ENCODE measurements around the gene MYH15. TPM values are rescaled to one million over a fixed set of nuclear protein-coding genes. Genes with fewer than 3 reads are reported as not detected.

Gene MYH15
- total RNA-seq, 1 donor from 2014 or later = 0.05 TPM

GRCh38 chr3:108472001-108472591 is 38.3 kb downstream of the MYH15 start:
- H3K9me3 Mint-ChIP-seq (ENCODE audit: low read depth) = no peaks in the 10 kb centered on the region
- H3K4me1 Mint-ChIP-seq (ENCODE audit: low read depth) = peaks cover 17% of the 10 kb centered on the region
- H3K27me3 Mint-ChIP-seq (ENCODE audit: low read depth) = no peaks in the 10 kb centered on the region
- H3K4me3 Mint-ChIP-seq (ENCODE audit: unreplicated experiment) = no peak overlapping the region
- no peak for DNase-seq (ENCODE audit: low spot score)
- no peaks in the 10 kb centered on the region for H3K36me3 Mint-ChIP-seq (ENCODE audit: low read depth)
- TF ChIP-seq CTCF (IDR thresholded peaks at IDR 0.05) = no peak
- H3K27ac Mint-ChIP-seq (ENCODE audit: unreplicated experiment) = peak overlapping the region; percentile 1

GRCh38 chr3:108471426-108471825 is 39.0 kb downstream of the MYH15 start:
- no peak for DNase-seq (ENCODE audit: low spot score)
- Mint-ChIP-seq H3K27me3 (ENCODE audit: low read depth) (no peaks in the 10 kb centered on the region), H3K4me1 (ENCODE audit: low read depth) (peaks cover 17% of the 10 kb centered on the region), H3K9me3 (ENCODE audit: low read depth) (no peaks in the 10 kb centered on the region), H3K27ac (ENCODE audit: unreplicated experiment) (no peak overlapping the region), H3K36me3 (ENCODE audit: low read depth) (no peaks in the 10 kb centered on the region), H3K4me3 (ENCODE audit: unreplicated experiment) (no peak overlapping the region)
- no peak for TF ChIP-seq CTCF (IDR thresholded peaks at IDR 0.05)

GRCh38 chr3:108469126-108469525 is 41.3 kb downstream of the MYH15 start:
- DNase-seq (ENCODE audit: low spot score) = no peak
- Mint-ChIP-seq H3K9me3 (ENCODE audit: low read depth) (no peaks in the 10 kb centered on the region), H3K27ac (ENCODE audit: unreplicated experiment) (no peak overlapping the region), H3K27me3 (ENCODE audit: low read depth) (no peaks in the 10 kb centered on the region), H3K4me1 (ENCODE audit: low read depth) (peaks cover 14% of the 10 kb centered on the region), H3K36me3 (ENCODE audit: low read depth) (no peaks in the 10 kb centered on the region), H3K4me3 (ENCODE audit: unreplicated experiment) (no peak overlapping the region)
- no peak for TF ChIP-seq CTCF (IDR thresholded peaks at IDR 0.05)

GRCh38 chr3:108468577-108468976 is 41.8 kb downstream of the MYH15 start:
- Mint-ChIP-seq H3K9me3 (ENCODE audit: low read depth) (no peaks in the 10 kb centered on the region), H3K27ac (ENCODE audit: unreplicated experiment) (no peak overlapping the region), H3K36me3 (ENCODE audit: low read depth) (no peaks in the 10 kb centered on the region), H3K4me3 (ENCODE audit: unreplicated experiment) (no peak overlapping the region), H3K27me3 (ENCODE audit: low read depth) (no peaks in the 10 kb centered on the region), H3K4me1 (ENCODE audit: low read depth) (peaks cover 14% of the 10 kb centered on the region)
- TF ChIP-seq CTCF (IDR thresholded peaks at IDR 0.05) = no peak
- DNase-seq (ENCODE audit: low spot score) = no peak

GRCh38 chr3:108462899-108463298 is 47.5 kb downstream of the MYH15 start:
- no peaks in the 10 kb centered on the region for H3K27me3 Mint-ChIP-seq (ENCODE audit: low read depth)
- peak; percentile 15 for TF ChIP-seq CTCF (IDR thresholded peaks at IDR 0.05)
- H3K4me3 Mint-ChIP-seq (ENCODE audit: unreplicated experiment) = no peak overlapping the region
- H3K9me3 Mint-ChIP-seq (ENCODE audit: low read depth) = no peaks in the 10 kb centered on the region
- peaks cover 5% of the 10 kb centered on the region for H3K4me1 Mint-ChIP-seq (ENCODE audit: low read depth)
- no peak for DNase-seq (ENCODE audit: low spot score)
- H3K36me3 Mint-ChIP-seq (ENCODE audit: low read depth) = no peaks in the 10 kb centered on the region
- peak overlapping the region; percentile 24 for H3K27ac Mint-ChIP-seq (ENCODE audit: unreplicated experiment)
